Measurements from ENCODE around the gene CHRNB4. TPM values are rescaled to one million over a fixed set of nuclear protein-coding genes. Genes with fewer than 3 reads are reported as not detected.

CHRNB4 gene
- total and polyA plus RNA-seq, 2 donors (not counting 1 experiment from before 2014, with no cell fraction given), result not detected

DNA sequence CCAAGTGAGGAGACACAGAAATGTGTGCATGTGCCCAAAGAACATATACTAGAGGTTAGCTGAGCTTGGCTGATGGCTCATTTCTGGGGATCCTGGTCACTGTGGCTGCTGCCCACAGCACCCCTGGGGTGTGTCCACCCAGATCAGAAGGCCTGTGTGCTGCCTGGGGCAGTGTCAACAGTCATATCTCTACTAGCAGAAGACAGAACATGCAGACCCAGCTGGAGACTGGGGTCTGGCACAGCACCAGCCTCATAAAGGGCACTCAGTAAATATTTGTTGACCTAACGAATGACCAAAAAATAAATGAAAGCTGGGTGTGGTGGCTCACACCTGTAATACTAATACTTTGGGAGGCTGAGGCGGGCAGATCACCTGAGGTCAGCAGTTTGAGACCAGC lies 36.6 kb downstream of the CHRNB4 start:
- no peaks in the 10 kb centered on the region for H3K79me2 ChIP-seq (ENCODE audit: control insufficient read depth, insufficient read depth, low read length)
- no peak overlapping the region for H3K4me2 ChIP-seq (replicated peaks; ENCODE audit: low read depth, low read length, poor library complexity, severe bottlenecking)
- no peaks in the 10 kb centered on the region for H3K4me1 ChIP-seq (ENCODE audit: control insufficient read depth in 2 of 2, insufficient read depth in 2 of 2, low read length in 2 of 2)
- CTCF ChIA-PET, result interaction anchor here (2.7 kb wide), 1 partner anchor 12 kb away, joined by 6 read pairs; no protein-coding TSS in a partner anchor
- Mint-ChIP-seq H3K4me3 (no peak overlapping the region), H3K4me1 (no peaks in the 10 kb centered on the region), H3K27ac (no peak overlapping the region), H3K9me3 (ENCODE audit: insufficient read depth) (no peaks in the 10 kb centered on the region), H3K27me3 (peaks cover 28% of the 10 kb centered on the region)
- H3K9me3 ChIP-seq (ENCODE audit: control extremely low read depth in 1 of 3, control insufficient read depth in 2 of 3, insufficient read depth in 1 of 3, low read length in 2 of 3), result no peaks in the 10 kb centered on the region
- intact Hi-C loops (cut with micrococcal nuclease), result no loop called here
- H3K27me3 ChIP-seq (replicated peaks in 1 of 4; ENCODE audit: control extremely low read depth in 1 of 4, control insufficient read depth in 3 of 4, insufficient read depth in 4 of 4, low read length in 3 of 4), result peaks cover 0 to 8% (median 1%) of the 10 kb centered on the region in 4 experiments
- H3K4me3 ChIP-seq (ENCODE audit: control extremely low read depth in 1 of 5, extremely low read depth in 1 of 5, insufficient read depth in 1 of 5, low read depth in 2 of 5, low read length in 4 of 5), result no peak overlapping the region
- no peak overlapping the region for H2AFZ ChIP-seq (ENCODE audit: insufficient read depth, low read depth, low read length, poor library complexity, severe bottlenecking)
- TF ChIP-seq, protein P1, sequence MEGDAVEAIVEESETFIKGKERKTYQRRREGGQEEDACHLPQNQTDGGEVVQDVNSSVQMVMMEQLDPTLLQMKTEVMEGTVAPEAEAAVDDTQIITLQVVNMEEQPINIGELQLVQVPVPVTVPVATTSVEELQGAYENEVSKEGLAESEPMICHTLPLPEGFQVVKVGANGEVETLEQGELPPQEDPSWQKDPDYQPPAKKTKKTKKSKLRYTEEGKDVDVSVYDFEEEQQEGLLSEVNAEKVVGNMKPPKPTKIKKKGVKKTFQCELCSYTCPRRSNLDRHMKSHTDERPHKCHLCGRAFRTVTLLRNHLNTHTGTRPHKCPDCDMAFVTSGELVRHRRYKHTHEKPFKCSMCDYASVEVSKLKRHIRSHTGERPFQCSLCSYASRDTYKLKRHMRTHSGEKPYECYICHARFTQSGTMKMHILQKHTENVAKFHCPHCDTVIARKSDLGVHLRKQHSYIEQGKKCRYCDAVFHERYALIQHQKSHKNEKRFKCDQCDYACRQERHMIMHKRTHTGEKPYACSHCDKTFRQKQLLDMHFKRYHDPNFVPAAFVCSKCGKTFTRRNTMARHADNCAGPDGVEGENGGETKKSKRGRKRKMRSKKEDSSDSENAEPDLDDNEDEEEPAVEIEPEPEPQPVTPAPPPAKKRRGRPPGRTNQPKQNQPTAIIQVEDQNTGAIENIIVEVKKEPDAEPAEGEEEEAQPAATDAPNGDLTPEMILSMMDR (IDR thresholded peaks at IDR 0.05), result no peak
- no peak for TF ChIP-seq EZH2 (IDR thresholded peaks at IDR 0.05; ENCODE audit: borderline replicate concordance, insufficient read depth, low read depth, low read length, poor library complexity, severe bottlenecking)
- no peak for ATAC-seq (ENCODE audit: low read depth)
- no peak for DNase-seq
- no peaks in the 10 kb centered on the region for H3K36me3 ChIP-seq (replicated peaks in 1 of 2; ENCODE audit: control extremely low read depth in 1 of 2, control insufficient read depth in 1 of 2, extremely low read depth in 1 of 2, insufficient read depth in 2 of 2, low read length in 1 of 2)
- no peak overlapping the region for H3K9ac ChIP-seq (ENCODE audit: low read length)
- H3K27ac ChIP-seq (ENCODE audit: low read length in 2 of 2), result no peak overlapping the region
- POLR2A ChIA-PET, result interaction anchor here (0.6 kb wide), 1 partner anchor 167 kb away, joined by 3 read pairs; no protein-coding TSS in a partner anchor
- no peaks in the 10 kb centered on the region for H4K20me1 ChIP-seq (ENCODE audit: control insufficient read depth, insufficient read depth, low read length, poor library complexity, severe bottlenecking)
- WGBS (ENCODE audit: insufficient coverage), result 100% methylated on average over 1 of the region's 2 CpGs

DNA sequence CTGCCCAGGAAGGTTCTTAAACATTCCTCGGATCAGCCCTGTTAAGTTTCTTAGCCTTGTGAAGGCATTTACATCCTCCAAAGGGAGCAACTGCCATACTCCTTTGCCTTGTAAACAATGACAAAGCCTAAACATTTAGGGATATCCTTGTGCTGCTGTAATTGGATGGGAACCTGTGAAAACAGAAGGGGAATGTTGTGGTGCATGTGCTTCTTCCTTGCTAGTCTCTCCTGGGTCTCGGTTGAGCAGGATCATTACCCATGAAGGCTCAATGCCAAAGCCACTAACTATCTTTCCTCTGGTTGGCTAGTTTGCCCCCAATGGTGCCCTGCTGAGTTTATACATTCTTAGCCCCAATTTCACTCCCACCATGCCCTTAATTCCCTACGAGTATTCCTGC lies 37.5 kb downstream of the CHRNB4 start:
- no peak overlapping the region for H3K4me3 Mint-ChIP-seq
- Histone ChIP-seq H3K4me1 (ENCODE audit: control insufficient read depth in 2 of 2, insufficient read depth in 2 of 2, low read length in 2 of 2) (no peaks in the 10 kb centered on the region), H3K36me3 (replicated peaks in 1 of 2; ENCODE audit: control extremely low read depth in 1 of 2, control insufficient read depth in 1 of 2, extremely low read depth in 1 of 2, insufficient read depth in 2 of 2, low read length in 1 of 2) (no peaks in the 10 kb centered on the region), H3K4me3 (ENCODE audit: control extremely low read depth in 1 of 5, extremely low read depth in 1 of 5, insufficient read depth in 1 of 5, low read depth in 2 of 5, low read length in 4 of 5) (no peak overlapping the region), H3K27me3 (replicated peaks in 1 of 4; ENCODE audit: control extremely low read depth in 1 of 4, control insufficient read depth in 3 of 4, insufficient read depth in 4 of 4, low read length in 3 of 4) (peaks cover 0 to 8% (median 1%) of the 10 kb centered on the region in 4 experiments), H3K9ac (ENCODE audit: low read length) (no peak overlapping the region), H3K79me2 (ENCODE audit: control insufficient read depth, insufficient read depth, low read length) (no peaks in the 10 kb centered on the region), H4K20me1 (ENCODE audit: control insufficient read depth, insufficient read depth, low read length, poor library complexity, severe bottlenecking) (no peaks in the 10 kb centered on the region), H3K9me3 (ENCODE audit: control extremely low read depth in 1 of 3, control insufficient read depth in 2 of 3, insufficient read depth in 1 of 3, low read length in 2 of 3) (no peaks in the 10 kb centered on the region), H2AFZ (ENCODE audit: insufficient read depth, low read depth, low read length, poor library complexity, severe bottlenecking) (no peak overlapping the region), H3K4me2 (replicated peaks; ENCODE audit: low read depth, low read length, poor library complexity, severe bottlenecking) (no peak overlapping the region), H3K27ac (ENCODE audit: low read length in 2 of 2) (no peak overlapping the region)
- intact Hi-C loops (cut with micrococcal nuclease), result no loop called here
- no peak overlapping the region for H3K27ac Mint-ChIP-seq
- no peak for TF ChIP-seq EZH2 (IDR thresholded peaks at IDR 0.05; ENCODE audit: borderline replicate concordance, insufficient read depth, low read depth, low read length, poor library complexity, severe bottlenecking)
- TF ChIP-seq, protein P1 (IDR thresholded peaks at IDR 0.05), result no peak
- no peaks in the 10 kb centered on the region for H3K4me1 Mint-ChIP-seq
- CTCF ChIA-PET, result no interaction called here
- WGBS (ENCODE audit: insufficient coverage), result no CpG with 5 or more reads among the region's 3 CpGs
- H3K27me3 Mint-ChIP-seq, result peaks cover 25% of the 10 kb centered on the region
- POLR2A ChIA-PET, result no interaction called here
- no peak for DNase-seq
- no peaks in the 10 kb centered on the region for H3K9me3 Mint-ChIP-seq (ENCODE audit: insufficient read depth)
- no peak for ATAC-seq (ENCODE audit: low read depth)
